Measurements from ENCODE around the gene SELENOO.

The SELENOO gene

GRCh38 chr22:50257041-50257440, 56.2 kb downstream of the SELENOO start:
- no peak for DNase-seq

- no peak for DNase-seq
Measured at GRCh38 chr22:50257451-50258360, 56.9 kb downstream of the SELENOO start.

GRCh38 chr22:50258361-50259292, 57.8 kb downstream of the SELENOO start:
- no peak for DNase-seq

GRCh38 chr22:50259302-50259701, 58.5 kb downstream of the SELENOO start:
- no peak for DNase-seq

GRCh38 chr22:50260434-50260800, 59.6 kb downstream of the SELENOO start:
- DNase-seq, result no peak

GRCh38 chr22:50260801-50261614, 60.2 kb downstream of the SELENOO start:
- peak; percentile 27 for DNase-seq

- DNase-seq, result no peak
Measured at GRCh38 chr22:50261615-50262459, 61.0 kb downstream of the SELENOO start, which contains the start of gene MAPK12. MAPK12 (minus strand) TSS chr22:50261683; CDS start chr22:50261509, 174 bp downstream.

- no peak for DNase-seq
Measured at GRCh38 chr22:50262460-50262911, 61.7 kb downstream of the SELENOO start.

- DNase-seq, result no peak
Measured at GRCh38 chr22:50262973-50263617, 62.3 kb downstream of the SELENOO start.

GRCh38 chr22:50264104-50264745, 63.4 kb downstream of the SELENOO start:
- no peak for DNase-seq

GRCh38 chr22:50264946-50265669, 64.3 kb downstream of the SELENOO start:
- DNase-seq, result no peak

- DNase-seq, result no peak
Measured at GRCh38 chr22:50266994-50267393, 66.2 kb downstream of the SELENOO start.
